Transverse colon (tissue), 4 donors: Measurements from ENCODE around the gene CD84. TPM values are rescaled to one million over a fixed set of nuclear protein-coding genes. Genes with fewer than 3 reads are reported as not detected.
"Not testable (repeated sequence)": the region's sequence is repeated elsewhere in the genome, so short reads cannot be mapped to it uniquely, and the experiment has no call there.

Experiments used
- DNase-seq: peaks from one replicate; pipeline ENCODE4 v3.0.0-alpha.2; 2019
- H3K27ac ChIP-seq, 4 donors: fragments of 200-600 bp; sonication (generic); 2 replicates each; pipeline ENCODE4 v1.5.1; 2016 to 2018; ENCODE audit warnings: inconsistent platforms in 4 of 4
- H3K27me3 ChIP-seq: fragments of 200-600 bp; sonication (generic); 2 replicates; pipeline ENCODE4 v1.5.1; 2017; ENCODE audit warnings: inconsistent platforms
- H3K36me3 ChIP-seq, 4 donors: fragments of 200-600 bp; sonication (generic); 2 replicates each; pipeline ENCODE4 v1.5.1; 2017 to 2019; ENCODE audit warnings: inconsistent platforms in 4 of 4
- H3K4me1 ChIP-seq, 4 donors: fragments of 200-600 bp; sonication (generic); 2 replicates each; pipeline ENCODE4 v1.5.1; 2017 to 2020; ENCODE audit warnings: inconsistent platforms in 4 of 4
- H3K4me3 ChIP-seq, 4 donors: fragments of 200-600 bp; sonication (generic); 1 replicate in 1 of 4; 2 replicates in 3 of 4; pipeline versions ENCODE4 v1.5.1 to v1.6.1; 2017 to 2019; ENCODE audit warnings: inconsistent platforms in 4 of 4
- H3K9me3 ChIP-seq, 2 donors: fragments of 200-600 bp; sonication (generic); 2 replicates each; pipeline ENCODE4 v1.5.1; 2017 to 2019; ENCODE audit warnings: inconsistent platforms in 2 of 2
- CTCF ChIP-seq, 5 experiments: fragments of 200-600 bp in 3 of 5; fragments of 450-650 bp in 2 of 5; sonication (generic) in 3 of 5; IDR thresholded peaks; 1 replicate in 2 of 5; 2 replicates in 3 of 5; pipeline ENCODE4 v1.5.1; 2016 to 2017; ENCODE audit warnings: antibody characterized with exemption in 5 of 5, inconsistent platforms in 3 of 5, mild to moderate bottlenecking in 2 of 5, moderate library complexity in 1 of 5
- EP300 ChIP-seq: sonication (generic); formaldehyde crosslinking; IDR thresholded peaks from one replicate; pipeline ENCODE4 v1.6.1; 2017; ENCODE audit warnings: antibody characterized with exemption, low read depth
- POLR2A ChIP-seq: fragments of 450-650 bp; IDR thresholded peaks from one replicate; pipeline ENCODE4 v1.6.1; 2016; ENCODE audit warnings: antibody characterized with exemption, mild to moderate bottlenecking, moderate library complexity
- POLR2AphosphoS5 ChIP-seq, 3 donors: sonication (generic); formaldehyde crosslinking; IDR thresholded peaks; one replicate each; pipeline ENCODE4 v1.6.1; 2016; ENCODE audit warnings: antibody characterized with exemption in 3 of 3
- WGBS, 2 donors: methylation state at CpG; one replicate each; pipeline ENCODE4 v1.1.5; 2018; ENCODE audit warnings: low coverage in 1 of 2; 5-methylcytosine and 5-hydroxymethylcytosine counted together
- in situ Hi-C, 4 donors: fragments of 200-750 bp; cut with MboI; loops; one replicate each; pipeline versions ENCODE4 v1.15.0 to v1.15.1; 2017; ENCODE audit warnings: low sequenced_read_pairs in 3 of 4, low pct_ligation_motif_present in 1 of 4, low pct_unique_long_range_greater_than_20kb in 1 of 4
- intact Hi-C: fragments of 100-400 bp; cut with DNase I; formaldehyde crosslinking; loops from one replicate; pipeline ENCODE4 v1.15.1; 2023; ENCODE audit warnings: low total_unique reads
- total RNA-seq, 4 donors: library from RNA; depleted of rRNA; stranded (reverse); fragments of >200 nt; gene quantifications; one replicate each; pipeline ENCODE4 v1.1.0, GENCODE V29; 2016

CD84 gene
- total RNA-seq, 4 donors from 2014 or later = 1.4 to 8.6 (median 5.8) TPM

- WGBS, 2 donors = 94% methylated on average over 1 of the region's 1 CpG; no CpG with 5 or more reads in 1 of the 2 donors
- TF ChIP-seq CTCF (IDR thresholded peaks at IDR 0.05) (no peak), POLR2AphosphoS5 (IDR thresholded peaks at IDR 0.05) (no peak), POLR2A (no peak), EP300 (no peak)
- H3K36me3 ChIP-seq = no peaks in the 10 kb centered on the region
- no peak overlapping the region for H3K4me3 ChIP-seq
- intact Hi-C loops (no loop called here), in situ Hi-C loops (no loop called here)
- peaks cover 0 to 6% of the 10 kb centered on the region in 2 donors for H3K9me3 ChIP-seq
- H3K27ac ChIP-seq = no peak overlapping the region
- no peak for DNase-seq
- no peaks in the 10 kb centered on the region for H3K4me1 ChIP-seq
- no peaks in the 10 kb centered on the region for H3K27me3 ChIP-seq
Observed at GRCh38 chr1:160597051-160597450, 17.8 kb upstream of the CD84 start.

GRCh38 chr1:160590488-160590887 is 11.2 kb upstream of the CD84 start:
- WGBS, 2 donors = 77 to 83% methylated on average over 1 of the region's 1 CpG
- TF ChIP-seq POLR2AphosphoS5 (IDR thresholded peaks at IDR 0.05) = no peak
- TF ChIP-seq CTCF (IDR thresholded peaks at IDR 0.05) = no peak
- no peak for TF ChIP-seq POLR2A
- TF ChIP-seq EP300 = no peak
- no peak overlapping the region for H3K4me3 ChIP-seq
- H3K27ac ChIP-seq = no peak overlapping the region
- in situ Hi-C loops = no loop called here
- H3K4me1 ChIP-seq = no peaks in the 10 kb centered on the region
- no peaks in the 10 kb centered on the region for H3K36me3 ChIP-seq
- H3K9me3 ChIP-seq = no peaks in the 10 kb centered on the region
- intact Hi-C loops = no loop called here
- DNase-seq = no peak
- H3K27me3 ChIP-seq = no peaks in the 10 kb centered on the region

GRCh38 chr1:160588468-160588867 is 9.2 kb upstream of the CD84 start:
- DNase-seq = no peak
- Histone ChIP-seq H3K27me3 (no peaks in the 10 kb centered on the region), H3K4me3 (no peak overlapping the region), H3K4me1 (no peaks in the 10 kb centered on the region), H3K9me3 (no peaks in the 10 kb centered on the region), H3K27ac (no peak overlapping the region), H3K36me3 (no peaks in the 10 kb centered on the region)
- 75 to 82% methylated on average over 6 of the region's 6 CpGs for WGBS, 2 donors
- in situ Hi-C loops (no loop called here), intact Hi-C loops (no loop called here)
- no peak for TF ChIP-seq CTCF (IDR thresholded peaks at IDR 0.05)

- intact Hi-C loops (no loop called here), in situ Hi-C loops (no loop called here)
- no peak for TF ChIP-seq POLR2AphosphoS5 (IDR thresholded peaks at IDR 0.05)
- TF ChIP-seq CTCF (IDR thresholded peaks at IDR 0.05) = no peak
- no peak for TF ChIP-seq POLR2A
- TF ChIP-seq EP300 = no peak
- Histone ChIP-seq H3K9me3 (no peaks in the 10 kb centered on the region), H3K36me3 (no peaks in the 10 kb centered on the region), H3K4me1 (peaks cover 0 to 11% (median 0%) of the 10 kb centered on the region in 4 donors), H3K27ac (no peak overlapping the region), H3K4me3 (no peak overlapping the region), H3K27me3 (no peaks in the 10 kb centered on the region)
- DNase-seq = no peak
- WGBS, 2 donors = 45 to 67% methylated on average over 1 of the region's 1 CpG
Observed at GRCh38 chr1:160584784-160585183, 5.5 kb upstream of the CD84 start.

- intact Hi-C loops, H3K27ac ChIP-seq, H3K36me3 ChIP-seq, H3K9me3 ChIP-seq, H3K27me3 ChIP-seq, H3K4me3 ChIP-seq, DNase-seq, in situ Hi-C loops: not testable (repeated sequence)
- 92 to 94% methylated on average over 2 of the region's 2 CpGs for WGBS, 2 donors
- H3K4me1 ChIP-seq = peaks cover 0 to 11% (median 0%) of the 10 kb centered on the region in 4 donors
Observed at GRCh38 chr1:160582976-160583375, 3.7 kb upstream of the CD84 start.
